ENCODE results near the gene F7.
"Not testable (repeated sequence)": the region's sequence is repeated elsewhere in the genome, so short reads cannot be mapped to it uniquely, and the experiment has no call there.

The F7 gene

GRCh38 chr13:113105032-113105920 is at the start of gene F7:
Gene F7, plus strand, starts transcription at chr13:113105791. Its CDS starts 51 bp downstream, at chr13:113105842.
- no peak for DNase-seq (ENCODE audit: low read depth)

DNA sequence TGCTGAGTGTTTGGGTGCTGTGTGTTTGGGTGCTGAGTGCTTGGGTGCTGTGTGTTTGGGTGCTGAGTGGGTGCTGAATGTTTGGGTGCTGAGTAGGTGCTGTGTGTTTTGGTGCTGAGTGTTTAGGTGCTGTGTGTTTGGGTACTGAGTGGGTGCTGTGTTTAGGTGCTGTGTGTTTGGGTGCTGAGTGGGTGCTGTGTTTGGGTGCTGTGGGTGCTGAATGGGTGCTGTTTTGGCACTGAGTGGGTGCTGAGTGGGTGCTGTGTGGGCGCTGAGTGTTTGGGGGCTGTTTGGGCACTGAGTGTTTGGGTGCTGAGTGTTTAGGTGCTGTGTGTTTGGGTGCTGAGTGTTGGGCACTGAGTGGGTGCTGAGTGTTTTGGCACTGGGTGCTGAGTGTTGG is 48.5 kb upstream of the F7 start:
- no peak for DNase-seq (ENCODE audit: low read depth)

DNA sequence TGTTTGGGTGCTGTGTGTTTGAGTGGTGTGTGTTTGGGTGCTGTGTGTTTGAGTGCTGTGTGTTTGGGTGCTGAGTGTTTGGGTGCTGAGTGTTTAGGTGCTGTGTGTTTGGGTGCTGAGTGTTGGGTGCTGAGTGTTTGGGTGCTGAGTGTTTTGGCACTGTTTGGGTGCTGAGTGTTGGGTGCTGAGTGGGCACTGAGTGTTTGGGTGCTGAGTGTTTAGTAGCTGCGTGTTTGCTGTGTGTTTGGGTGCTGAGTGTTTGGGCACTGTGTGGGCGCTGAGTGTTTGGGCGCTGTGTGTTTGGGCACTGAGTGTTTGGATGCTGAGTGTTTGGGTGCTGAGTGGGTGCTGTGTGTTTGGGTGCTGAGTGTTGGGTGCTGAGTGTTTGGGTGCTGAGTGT is 48.0 kb upstream of the F7 start:
- not testable (repeated sequence) for DNase-seq (ENCODE audit: low read depth)

GRCh38 chr13:113058129-113058987 is 47.2 kb upstream of the F7 start:
- no peak for DNase-seq (ENCODE audit: low read depth)

DNA sequence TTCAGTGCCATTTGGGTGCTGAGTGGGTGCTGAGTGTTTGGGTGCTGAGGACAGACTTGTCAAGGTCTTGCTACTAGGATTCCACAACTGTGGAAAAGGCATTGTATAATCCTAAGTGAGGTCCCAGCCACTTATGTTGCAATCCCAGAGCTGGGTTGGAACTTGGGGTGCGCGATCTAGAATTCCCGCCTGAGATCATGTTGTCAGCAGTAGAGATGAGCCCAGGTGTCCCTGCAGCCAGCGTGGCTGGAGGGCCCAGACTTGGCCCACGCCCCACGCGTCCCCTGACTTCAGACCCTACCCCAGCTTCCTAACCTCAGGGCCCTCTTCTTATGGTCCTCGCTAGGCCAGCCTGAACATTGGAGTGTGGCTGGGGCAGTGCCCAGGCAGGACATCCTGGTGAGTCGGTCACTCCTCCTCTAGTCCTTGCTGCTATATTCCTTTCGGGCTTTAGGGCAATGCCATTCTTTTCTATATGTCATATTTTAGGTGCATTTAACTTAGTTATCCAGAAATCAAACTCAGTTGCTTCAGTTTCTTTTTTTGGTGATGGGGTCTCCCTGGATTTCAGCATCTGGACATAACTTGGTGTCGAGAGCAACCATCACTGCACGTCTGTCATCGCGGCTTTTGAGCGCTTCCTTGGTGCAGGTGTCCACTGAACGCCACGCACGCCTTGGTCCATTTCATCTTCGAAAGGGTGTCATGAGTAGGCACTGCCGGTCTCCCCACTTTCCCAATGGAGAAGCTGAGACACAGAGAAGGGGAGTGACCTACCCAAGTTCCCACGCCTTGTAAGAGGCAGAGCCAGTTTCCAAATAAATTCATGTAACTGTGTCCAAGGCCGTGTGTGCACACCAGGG is 46.4 kb upstream of the F7 start:
- no peak for DNase-seq (ENCODE audit: low read depth)

DNA sequence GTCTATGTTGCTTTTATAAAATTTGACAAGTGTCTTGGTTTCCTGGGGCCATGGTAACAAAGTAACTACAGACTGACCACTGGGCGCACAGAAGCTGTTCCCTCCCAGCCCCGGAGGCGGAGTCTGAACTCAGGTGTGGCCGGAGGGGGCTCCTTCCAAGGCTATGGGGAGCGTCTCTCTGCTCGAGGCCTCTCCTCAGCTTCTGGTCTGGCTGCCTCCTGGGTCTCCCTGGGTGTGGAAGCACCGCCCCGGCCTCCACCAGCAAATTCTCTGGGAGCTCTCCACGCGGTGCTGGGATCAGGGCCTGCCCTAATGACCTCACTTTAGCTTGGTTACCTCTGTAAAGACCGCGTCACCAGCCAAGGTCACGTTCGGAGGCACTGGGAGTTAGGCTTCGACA is 45.7 kb upstream of the F7 start:
- DNase-seq (ENCODE audit: low read depth), result no peak

- DNase-seq (ENCODE audit: low read depth), result no peak
Observed at GRCh38 chr13:113060557-113061270, 44.9 kb upstream of the F7 start.

DNA sequence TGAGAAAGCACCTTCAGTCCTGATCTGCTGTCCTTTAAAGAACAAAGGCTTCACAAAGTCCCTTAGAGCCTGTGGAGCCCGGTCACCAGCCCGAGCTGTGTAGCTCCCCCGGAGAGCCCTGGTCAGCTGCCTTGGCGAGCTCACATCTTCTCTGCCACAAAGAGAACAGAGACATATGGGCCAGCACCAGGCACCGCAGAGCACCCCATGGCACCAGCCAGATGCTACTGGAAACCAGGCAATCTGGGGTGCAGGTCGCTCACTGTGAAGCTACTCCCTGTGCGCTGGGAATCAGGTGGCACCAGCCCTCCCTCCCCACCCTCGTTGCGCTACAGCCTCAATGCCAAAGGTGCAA is 44.3 kb upstream of the F7 start:
- no peak for DNase-seq (ENCODE audit: low read depth)

GRCh38 chr13:113061796-113062425 is 43.7 kb upstream of the F7 start:
- no peak for DNase-seq (ENCODE audit: low read depth)

- DNase-seq (ENCODE audit: low read depth), result no peak
Observed at GRCh38 chr13:113062691-113063090, 42.9 kb upstream of the F7 start.

- no peak for DNase-seq (ENCODE audit: low read depth)
Observed at GRCh38 chr13:113063091-113063491, 42.5 kb upstream of the F7 start.

DNA sequence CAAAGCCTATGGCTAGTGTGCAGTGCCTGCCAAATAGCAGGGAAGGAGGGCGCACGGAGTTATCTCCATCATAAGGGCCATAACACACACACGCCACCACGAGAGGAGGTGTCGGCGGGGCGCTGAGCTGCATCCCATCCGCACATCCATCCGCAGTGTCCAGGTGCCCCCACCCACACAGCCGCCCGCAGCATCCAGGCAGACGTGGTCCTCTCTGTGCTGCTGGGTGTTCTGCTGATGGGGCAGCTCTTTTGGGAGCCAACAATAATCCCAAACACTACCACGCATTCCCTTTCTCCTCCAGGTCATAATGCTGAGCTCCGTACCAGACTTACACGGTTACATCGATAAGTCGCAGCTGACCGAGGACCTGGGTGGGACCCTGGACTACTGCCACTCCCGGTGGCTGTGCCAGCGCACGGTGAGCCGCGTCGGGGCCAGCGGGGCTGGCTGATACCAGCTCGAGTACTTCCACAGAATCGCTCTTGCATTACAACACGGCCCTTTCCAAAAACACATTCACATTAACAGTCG is 41.5 kb upstream of the F7 start:
- no peak for DNase-seq (ENCODE audit: low read depth)

DNA sequence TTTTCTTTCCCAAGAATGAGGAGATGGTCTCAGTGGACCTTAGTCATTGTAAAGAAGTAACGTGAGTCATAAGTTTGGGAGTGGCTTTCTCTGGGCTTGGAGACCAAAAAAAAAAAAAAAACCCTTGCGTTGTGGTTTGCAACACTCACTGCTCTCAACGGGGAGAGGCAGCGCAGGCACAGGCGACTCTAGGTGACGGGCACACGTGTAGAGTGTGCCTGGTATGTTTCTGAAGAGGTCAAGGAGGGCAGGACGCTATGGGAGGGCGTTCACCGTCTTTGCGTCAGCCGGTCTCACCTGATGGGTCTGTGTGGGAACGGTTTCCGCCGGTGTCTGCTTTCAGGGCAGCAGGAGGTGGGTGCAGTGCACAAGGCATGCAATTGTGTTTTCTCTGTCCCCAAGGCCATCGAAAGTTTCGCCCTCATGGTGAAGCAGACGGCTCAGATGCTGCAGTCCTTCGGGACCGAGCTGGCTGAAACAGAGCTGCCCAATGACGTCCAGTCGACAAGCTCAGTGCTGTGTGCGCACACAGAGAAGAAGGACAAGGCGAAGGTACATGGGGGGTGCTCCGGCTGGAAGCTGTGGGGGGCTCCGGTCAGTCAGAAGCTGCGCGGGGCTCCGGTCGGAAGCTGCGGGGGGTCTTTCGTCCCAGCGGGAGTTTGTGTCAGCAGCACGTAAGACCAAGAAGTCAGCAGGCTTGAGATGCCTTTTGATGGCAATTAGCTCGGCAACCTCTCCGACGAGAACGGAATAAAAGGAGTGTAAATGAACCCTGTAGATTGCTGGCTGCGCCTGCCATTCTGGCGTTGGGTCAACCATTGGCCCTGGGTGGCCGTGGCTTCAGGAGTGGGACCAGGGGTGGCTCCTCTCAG is 40.8 kb upstream of the F7 start:
- DNase-seq (ENCODE audit: low read depth), result peak; percentile 49

DNA sequence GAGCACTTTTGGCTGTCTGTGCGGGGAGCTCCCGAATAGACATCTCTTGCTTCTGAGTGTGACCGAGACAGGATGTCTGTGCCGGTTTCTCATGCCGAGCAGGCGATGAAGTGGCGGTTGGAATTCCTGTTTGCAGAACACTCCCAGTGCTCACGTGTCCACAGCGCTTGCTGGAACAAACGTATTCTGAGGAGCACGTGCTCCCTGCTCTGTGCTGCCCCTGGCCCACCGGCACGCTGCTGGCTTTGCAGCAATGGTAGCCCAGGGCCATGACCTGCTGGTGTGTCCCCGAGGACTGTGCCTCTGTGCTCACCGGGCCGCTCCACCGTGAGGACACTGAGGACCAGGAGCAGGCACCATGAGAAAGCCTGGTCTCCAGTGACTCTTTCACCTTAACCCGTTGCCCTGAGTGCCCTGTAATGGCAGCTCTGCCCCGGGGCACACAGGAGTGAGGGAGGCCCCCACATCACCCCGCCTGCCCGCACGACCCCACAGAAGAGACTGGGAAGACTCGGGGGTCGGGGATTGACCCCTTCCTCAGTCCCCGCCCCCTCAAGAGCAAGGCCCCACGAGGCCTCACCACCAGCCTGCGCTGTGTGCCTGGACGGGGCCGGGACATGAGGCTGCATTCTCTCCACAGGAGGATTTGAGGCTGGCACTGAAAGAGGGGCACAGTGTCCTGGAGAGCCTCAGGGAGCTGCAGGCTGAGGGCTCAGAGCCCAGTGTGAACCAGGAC is 40.0 kb upstream of the F7 start:
- no peak for DNase-seq (ENCODE audit: low read depth)

DNA sequence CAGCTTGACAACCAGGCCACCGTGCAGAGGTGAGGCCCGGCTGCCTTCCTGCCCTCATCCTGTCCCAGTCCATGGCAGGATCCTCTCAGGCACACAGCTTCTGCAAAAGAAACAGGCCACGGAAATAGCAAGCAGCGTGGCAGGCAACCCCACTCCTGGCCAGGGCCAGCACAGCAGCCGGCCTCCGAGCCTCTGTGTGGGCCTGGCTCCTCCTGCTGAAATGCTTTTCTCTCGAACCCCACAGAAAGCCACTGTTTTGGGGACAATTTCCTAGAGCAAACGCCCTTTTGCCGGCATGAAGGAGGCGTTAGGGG is 39.5 kb upstream of the F7 start:
- no peak for DNase-seq (ENCODE audit: low read depth)

- no peak for DNase-seq (ENCODE audit: low read depth)
Observed at GRCh38 chr13:113066746-113067145, 38.8 kb upstream of the F7 start.

DNA sequence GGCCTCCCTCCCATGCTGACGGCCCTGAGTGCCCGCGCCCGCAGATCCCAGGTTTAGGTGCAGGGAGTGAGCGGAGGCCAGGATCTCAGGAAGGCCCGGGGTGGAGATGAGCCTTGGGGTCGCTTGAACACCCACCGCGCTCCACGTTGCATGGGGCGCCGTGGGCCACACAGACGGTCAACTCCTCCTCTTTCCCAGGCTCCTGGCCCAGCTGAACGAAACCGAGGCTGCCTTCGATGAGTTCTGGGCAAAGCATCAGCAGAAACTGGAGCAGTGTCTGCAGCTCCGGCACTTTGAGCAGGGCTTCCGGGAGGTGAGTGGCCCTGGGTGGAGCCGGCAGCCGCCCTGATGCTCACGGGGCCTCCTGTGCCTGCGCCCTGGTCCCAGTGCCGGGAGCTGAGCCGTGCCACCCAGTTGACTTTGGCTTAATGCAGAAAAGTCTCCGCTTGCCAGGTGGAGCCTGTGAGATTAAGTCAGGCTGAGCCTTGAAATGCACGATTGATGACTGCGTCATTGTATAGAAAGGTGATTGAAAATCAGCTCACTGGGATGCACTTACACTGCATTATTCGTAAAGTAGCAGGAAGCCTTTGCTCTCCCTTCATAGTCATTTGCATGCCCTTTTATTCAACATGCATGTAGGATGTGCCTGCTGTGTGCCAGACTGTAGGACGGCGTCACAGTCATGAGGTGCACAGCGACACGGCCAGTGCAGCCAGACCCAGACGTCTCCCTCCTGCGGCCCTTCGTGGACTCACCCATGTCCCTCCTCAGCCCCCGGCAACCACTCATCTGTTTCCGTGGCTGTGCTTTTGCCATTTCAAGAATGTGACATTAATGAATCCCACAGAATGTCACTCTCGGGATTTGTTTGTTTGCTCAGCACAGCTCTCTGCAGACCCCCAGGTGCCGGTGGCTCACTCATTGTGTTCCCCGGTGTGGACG is 35.5 kb upstream of the F7 start:
- DNase-seq (ENCODE audit: low read depth), result no peak

DNA sequence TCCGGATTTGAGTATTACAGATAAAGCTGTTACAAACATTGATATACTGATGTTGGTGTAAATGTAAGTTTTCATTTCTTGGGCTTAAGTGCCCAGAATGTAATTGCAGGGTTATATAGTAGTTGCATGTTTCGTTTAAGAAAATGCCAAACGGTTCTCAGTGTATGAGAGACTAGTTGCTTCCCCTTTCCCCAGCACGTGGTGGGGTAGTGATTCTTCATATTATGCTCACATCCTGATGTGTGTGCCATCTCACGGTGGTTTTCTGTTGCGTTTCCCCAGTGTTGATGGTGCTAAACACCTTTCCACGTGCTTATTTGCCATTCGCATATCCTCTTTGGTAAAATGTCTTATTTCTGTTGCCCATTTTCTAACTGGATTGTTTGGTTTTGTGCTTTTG is 34.7 kb upstream of the F7 start:
- DNase-seq (ENCODE audit: low read depth), result no peak
